H1 (cell line): ENCODE measurements around the gene MDK. TPM values are rescaled to one million over a fixed set of nuclear protein-coding genes. Genes with fewer than 3 reads are reported as not detected.
A peak's percentile ranks its signal among the peaks of the same experiment; 100 is the strongest.

Experiments
- CTCF ChIA-PET: fragments of 300-600 bp; sonication (Branson Sonifier 250); formaldehyde crosslinking; loops from one replicate; lab custom pipeline; 2021; ENCODE audit not compliant: partially characterized antibody; lab: Charles Lee
- POLR2A ChIA-PET: fragments of 300-600 bp; sonication (Branson Sonifier 250); formaldehyde crosslinking; loops from one replicate; lab custom pipeline; 2021; ENCODE audit warnings: inconsistent platforms; ENCODE audit not compliant: partially characterized antibody; lab: Charles Lee
- DNase-seq, 2 experiments: peaks; one replicate each; pipeline versions ENCODE4 v3.0.0 to v3.0.0-alpha.2; 2010 to 2022; ENCODE audit warnings: low spot score in 2 of 2, low read depth in 1 of 2, mixed read lengths in 1 of 2
- FAIRE-seq: peaks from 2 replicates; lab custom pipeline; 2011; peaks lifted over from hg19 to GRCh38; lab: Jason Lieb, UNC
- H2AFZ ChIP-seq: 2 replicates; pipeline ENCODE4 v1.8.1; 2012; ENCODE audit warnings: low read length, inconsistent platforms
- H2AK5ac ChIP-seq: 2 replicates; pipeline ENCODE4 v1.6.1; 2013; ENCODE audit warnings: low read depth, low read length
- H2BK120ac ChIP-seq: replicated peaks from 2 replicates; pipeline ENCODE3; 2013; ENCODE audit warnings: low read depth, low read length, inconsistent platforms
- H2BK12ac ChIP-seq: 2 replicates; pipeline ENCODE4 v1.6.1; 2013; ENCODE audit warnings: low read depth, low read length
- H2BK15ac ChIP-seq: 2 replicates; pipeline ENCODE4 v1.6.1; 2013; ENCODE audit warnings: low read length
- H2BK20ac ChIP-seq: 2 replicates; pipeline ENCODE4 v1.6.1; 2013; ENCODE audit warnings: low read length
- H2BK5ac ChIP-seq: 2 replicates; pipeline ENCODE4 v1.6.1; 2013; ENCODE audit warnings: low read depth, low read length
- H3K14ac ChIP-seq: 2 replicates; pipeline ENCODE4 v1.6.1; 2013; ENCODE audit warnings: inconsistent platforms; ENCODE audit not compliant: insufficient read length
- H3K18ac ChIP-seq: 2 replicates; pipeline ENCODE4 v1.6.1; 2013; ENCODE audit warnings: low read length; ENCODE audit errors: extremely low read depth
- H3K23ac ChIP-seq: 2 replicates; pipeline ENCODE4 v1.6.1; 2013; ENCODE audit warnings: inconsistent platforms; ENCODE audit not compliant: insufficient read length
- H3K23me2 ChIP-seq: 2 replicates; pipeline ENCODE4 v1.6.1; 2013; ENCODE audit warnings: low read depth, low read length
- H3K27ac ChIP-seq: 2 replicates; pipeline ENCODE4 v1.6.1; 2011; ENCODE audit warnings: low read depth, low read length, inconsistent platforms
- H3K27me3 ChIP-seq, 4 experiments: replicated peaks in 1 of 4; 1 replicate in 1 of 4; 2 replicates in 3 of 4; pipeline versions ENCODE4 v1.6.1 to v1.8.1; 2011 to 2013; ENCODE audit warnings: low read length in 3 of 4, mild to moderate bottlenecking in 3 of 4, inconsistent platforms in 2 of 4, mixed read lengths in 2 of 4, moderate library complexity in 1 of 4; ENCODE audit not compliant: control insufficient read depth in 3 of 4, insufficient read depth in 3 of 4; ENCODE audit errors: extremely low read depth in 1 of 4
- H3K36me3 ChIP-seq, 4 experiments: 2 replicates each; pipeline versions ENCODE4 v1.6.1 to v1.8.1; 2011 to 2013; ENCODE audit warnings: mild to moderate bottlenecking in 4 of 4, low read length in 3 of 4, moderate library complexity in 2 of 4, control low read depth in 1 of 4, inconsistent platforms in 1 of 4; ENCODE audit not compliant: insufficient read depth in 4 of 4, control insufficient read depth in 2 of 4
- H3K4ac ChIP-seq: replicated peaks from 2 replicates; pipeline ENCODE3; 2013; ENCODE audit warnings: low read length, low read depth, mixed read lengths, inconsistent platforms; ENCODE audit not compliant: insufficient read length
- H3K4me1 ChIP-seq, 4 experiments: replicated peaks in 1 of 4; 1 replicate in 1 of 4; 2 replicates in 3 of 4; pipeline versions ENCODE4 v1.6.1 to v1.8.1; 2011 to 2013; ENCODE audit warnings: low read length in 3 of 4, inconsistent platforms in 2 of 4, mixed read lengths in 1 of 4; ENCODE audit not compliant: insufficient read depth in 4 of 4, control insufficient read depth in 3 of 4
- H3K4me2 ChIP-seq, 2 experiments: 2 replicates each; pipeline versions ENCODE4 v1.6.1 to v1.8.1; 2011 to 2013; ENCODE audit warnings: low read depth in 2 of 2, low read length in 2 of 2, control low read depth in 1 of 2, inconsistent platforms in 1 of 2, mild to moderate bottlenecking in 1 of 2; ENCODE audit not compliant: insufficient read depth in 1 of 2
- H3K4me3 ChIP-seq, 4 experiments: fragments of 200-600, 300-600 bp in 1 of 4; sonication (generic), shearing (Covaris generic), sonication (Bioruptor Twin) in 1 of 4; 2 replicates each; pipeline versions ENCODE4 v1.5.1 to v1.8.1; 2011 to 2016; ENCODE audit warnings: low read length in 4 of 4, low read depth in 3 of 4, control low read depth in 2 of 4, inconsistent platforms in 2 of 4, mild to moderate bottlenecking in 2 of 4, mixed read lengths in 1 of 4, moderate library complexity in 1 of 4; ENCODE audit not compliant: insufficient read depth in 2 of 4; ENCODE audit errors: extremely low read depth in 1 of 4
- H3K56ac ChIP-seq: replicated peaks from 2 replicates; pipeline ENCODE3; 2013; ENCODE audit warnings: low read depth, mild to moderate bottlenecking, mixed read lengths, low read length, inconsistent platforms; ENCODE audit not compliant: insufficient read length
- H3K79me1 ChIP-seq: 2 replicates; pipeline ENCODE4 v1.6.1; 2013; ENCODE audit warnings: low read depth, low read length, control low read depth
- H3K79me2 ChIP-seq, 2 experiments: 2 replicates each; pipeline versions ENCODE4 v1.6.1 to v1.8.1; 2012 to 2013; ENCODE audit warnings: low read length in 2 of 2, mild to moderate bottlenecking in 2 of 2, inconsistent platforms in 1 of 2; ENCODE audit not compliant: insufficient read depth in 2 of 2, control insufficient read depth in 1 of 2
- H3K9ac ChIP-seq, 4 experiments: replicated peaks in 1 of 4; 1 replicate in 1 of 4; 2 replicates in 3 of 4; pipeline versions ENCODE4 v1.6.1 to v1.8.1; 2011 to 2013; ENCODE audit warnings: low read depth in 3 of 4, low read length in 3 of 4, control low read depth in 2 of 4, mild to moderate bottlenecking in 2 of 4, moderate library complexity in 2 of 4, inconsistent platforms in 1 of 4; ENCODE audit errors: extremely low read depth in 1 of 4
- H3K9me3 ChIP-seq, 2 experiments: 2 replicates each; pipeline versions ENCODE4 v1.6.1 to v1.8.1; 2012 to 2013; ENCODE audit warnings: mild to moderate bottlenecking in 2 of 2, moderate library complexity in 2 of 2, control low read depth in 1 of 2, inconsistent platforms in 1 of 2, low read depth in 1 of 2, low read length in 1 of 2, mixed read lengths in 1 of 2; ENCODE audit not compliant: insufficient read depth in 2 of 2
- H4K20me1 ChIP-seq, 2 experiments: replicated peaks in 1 of 2; 2 replicates each; pipeline versions ENCODE3 to v1.8.1; 2011 to 2013; ENCODE audit warnings: inconsistent platforms in 2 of 2, low read length in 2 of 2, mild to moderate bottlenecking in 1 of 2; ENCODE audit not compliant: insufficient read depth in 2 of 2, control insufficient read depth in 1 of 2
- H4K5ac ChIP-seq: 2 replicates; pipeline ENCODE4 v1.6.1; 2013; ENCODE audit warnings: low read length, low read depth, mixed read lengths, inconsistent platforms; ENCODE audit not compliant: insufficient read length
- H4K8ac ChIP-seq: 2 replicates; pipeline ENCODE4 v1.8.0; 2013; ENCODE audit warnings: mild to moderate bottlenecking, moderate library complexity, low read length, inconsistent platforms; ENCODE audit not compliant: insufficient read depth; ENCODE audit errors: extremely low read depth
- H4K91ac ChIP-seq: replicated peaks from 2 replicates; pipeline ENCODE3; 2013; ENCODE audit warnings: low read length, mixed read lengths, inconsistent platforms; ENCODE audit not compliant: insufficient read length
- ATF2 ChIP-seq: IDR thresholded peaks from 2 replicates; pipeline ENCODE4 v1.6.1; 2012; ENCODE audit warnings: low read length, inconsistent platforms
- BRCA1 ChIP-seq: IDR thresholded peaks from 2 replicates; pipeline ENCODE4 v1.6.1; 2012; ENCODE audit warnings: low read depth, low read length, improper control_type of control experiment
- JUND ChIP-seq: IDR thresholded peaks from 2 replicates; pipeline ENCODE4 v1.6.1; 2011; ENCODE audit warnings: mild to moderate bottlenecking, improper control_type of control experiment, low read length
- SIX5 ChIP-seq: IDR thresholded peaks from 2 replicates; pipeline ENCODE4 v1.6.1; 2011; ENCODE audit warnings: mild to moderate bottlenecking, low read depth, low read length
- SP2 ChIP-seq: IDR thresholded peaks from 2 replicates; pipeline ENCODE4 v1.6.1; 2012; ENCODE audit warnings: mild to moderate bottlenecking, low read length, inconsistent platforms
- WGBS, 2 experiments: shearing (Covaris generic) in 1 of 2; methylation state at CpG; one replicate each; pipeline versions ENCODE4 v1.1.6 to v1.1.7; 2013 to 2015; ENCODE audit warnings: low lambda C conversion rate in 2 of 2, mixed read lengths in 2 of 2, inconsistent platforms in 1 of 2, low coverage in 1 of 2, missing lambda C conversion rate in 1 of 2; ENCODE audit not compliant: insufficient replicate concordance in 2 of 2, insufficient coverage in 1 of 2, insufficient read length in 1 of 2; ENCODE audit errors: extremely low coverage in 1 of 2, missing lambda C conversion rate in 1 of 2; 5-methylcytosine and 5-hydroxymethylcytosine counted together
- polyA plus RNA-seq, 7 experiments: library from polyadenylated mRNA; depleted of rRNA in 3 of 7; stranded (reverse) in 5 of 7; unstranded in 2 of 7; fragments of >200 nt in 5 of 7; fragments of 200-250 nt in 2 of 7; gene quantifications; 1 replicate in 5 of 7; 2 replicates in 1 of 7; 4 replicates in 1 of 7; pipeline versions ENCODE4 v1.2.1 to v1.2.3, GENCODE V29; 2011 to 2013; ENCODE audit warnings: missing spikeins in 2 of 7, mixed read lengths in 2 of 7
- total RNA-seq: library from RNA; stranded (reverse); fragmentation: NEBNext Ultra II Directional; extraction: Animal tissue kit (Norgen Biotek cat#: 25700); gene quantifications from 2 replicates; pipeline ENCODE4 v1.2.1, GENCODE V29; 2021

The MDK gene
- total and polyA plus RNA-seq, 2 of the 8 experiments (the other 6 are each of a cell fraction or from before 2014, with no cell fraction given) = 309 to 606 TPM

DNA sequence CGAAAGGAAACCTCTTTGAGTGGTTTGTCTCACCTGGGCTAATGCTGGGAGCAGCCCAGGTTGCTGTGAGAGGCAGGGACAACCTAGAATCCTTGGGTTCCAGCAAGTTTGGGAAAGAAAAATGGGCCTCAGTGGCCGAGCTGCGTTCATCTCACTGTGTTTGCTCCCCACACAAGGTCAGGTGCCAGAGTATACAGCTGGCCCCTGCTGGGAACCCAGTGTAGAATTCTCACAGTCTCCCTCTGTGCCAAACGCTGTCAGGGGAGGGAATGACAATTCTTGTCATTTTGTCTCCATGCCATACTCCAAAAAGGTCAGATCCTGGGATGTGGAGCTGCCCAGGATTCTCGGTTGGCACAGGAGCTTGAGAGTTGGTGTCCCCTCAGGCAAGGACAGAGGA, 29.9 kb upstream of the MDK start:
- FAIRE-seq (no peak), DNase-seq (no peak)
- Histone ChIP-seq H4K91ac (no peak overlapping the region), H2BK120ac (no peak overlapping the region), H3K9me3 (no peaks in the 10 kb centered on the region), H3K79me1 (peaks cover 28% of the 10 kb centered on the region), H3K56ac (no peak overlapping the region), H2BK12ac (no peak overlapping the region), H3K18ac (no peak overlapping the region), H3K4me2 (peak overlapping the region in 1 of 2 experiments; percentile 9; a peak in 1 of 4 replicates), H2BK20ac (no peak overlapping the region), H2BK15ac (no peak overlapping the region), H4K5ac (no peak overlapping the region), H3K23ac (no peak overlapping the region), H3K27ac (no peak overlapping the region), H3K79me2 (peaks cover 0 to 76% of the 10 kb centered on the region in 2 experiments; a peak in 3 of 4 replicates), H4K20me1 (peaks cover 15 to 38% of the 10 kb centered on the region in 2 experiments), H3K36me3 (no peaks in the 10 kb centered on the region), H4K8ac (no peak overlapping the region; the same call in 1 of the 2 replicates), H2BK5ac (no peak overlapping the region; the same call in 1 of the 2 replicates), H3K14ac (no peak overlapping the region), H3K4me1 (peaks cover 10 to 39% (median 30%) of the 10 kb centered on the region in 4 experiments), H2AK5ac (no peak overlapping the region), H3K9ac (no peak overlapping the region), H3K4ac (no peak overlapping the region), H2AFZ (no peak overlapping the region), H3K23me2 (peaks cover 10% of the 10 kb centered on the region), H3K27me3 (no peaks in the 10 kb centered on the region), H3K4me3 (no peak overlapping the region)
- 79% methylated on average over 5 of the region's 5 CpGs; no CpG with 5 or more reads in 1 of the 2 experiments for WGBS, 2 experiments
- POLR2A ChIA-PET = interaction anchor here (0.9 to 8.1 kb wide), 14 partner anchors 9 to 242 kb away, joined by 3 to 69 read pairs (median 4); partner anchors contain the start of genes AMBRA1 and MDK
- CTCF ChIA-PET = interaction anchor here (0.5 to 44.5 kb wide), 31 partner anchors 8 to 470 kb away, joined by 3 to 1004 read pairs (median 4); partner anchors contain the start of genes DGKZ and MDK
- TF ChIP-seq BRCA1 (no peak), JUND (no peak), SIX5 (no peak), ATF2 (no peak), SP2 (no peak)
